GM12878 (cell line): ENCODE measurements around the gene SPATA9. TPM values are rescaled to one million over a fixed set of nuclear protein-coding genes. Genes with fewer than 3 reads are reported as not detected.

Source experiments
- ATAC-seq: fragments of 200-7000 bp; cut with Tn5 transposase; 3 replicates; pipeline ENCODE4 v1.9.1; 2020; ENCODE audit warnings: mild to moderate bottlenecking, moderate library complexity
- BruUV-seq: library from RNA; stranded (reverse); fragments of 400-500 nt; replicated peaks from 2 replicates; lab custom pipeline; 2021; lab: Mats Ljungman, UMichigan
- CTCF ChIA-PET: fragments of 300-600 bp; sonication (Branson Sonifier 250); formaldehyde crosslinking; extraction: SDS; loops from one replicate; lab custom pipeline; 2021; ENCODE audit warnings: inconsistent platforms; lab: Yijun Ruan, JAX
- POLR2A ChIA-PET: fragments of 350-600 bp; formaldehyde crosslinking; extraction: SDS; loops from one replicate; lab custom pipeline; 2021; ENCODE audit warnings: inconsistent platforms; lab: Charles Lee
- RAD21 ChIA-PET: fragments of 300-600 bp; sonication (Branson Sonifier 250); formaldehyde crosslinking; loops from one replicate; lab custom pipeline; 2023; ENCODE audit warnings: antibody characterized with exemption; ENCODE audit not compliant: unreplicated experiment; lab: Charles Lee
- SMC1A ChIA-PET: fragments of 300-600 bp; sonication (Branson Sonifier 250); formaldehyde crosslinking; loops from one replicate; lab custom pipeline; 2023; ENCODE audit not compliant: unreplicated experiment, uncharacterized antibody; lab: Charles Lee
- DNase-seq: peaks from one replicate; pipeline ENCODE4 v3.0.0-alpha.2; 2011; ENCODE audit warnings: low read depth, low spot score
- FAIRE-seq: peaks from 3 replicates; lab custom pipeline; 2011; peaks lifted over from hg19 to GRCh38; lab: Jason Lieb, UNC
- H2AFZ ChIP-seq: 2 replicates; pipeline ENCODE4 v1.6.0; 2011; ENCODE audit warnings: low read depth, low read length, control low read depth; ENCODE audit not compliant: control insufficient read depth
- H3K27ac ChIP-seq: 2 replicates; pipeline ENCODE4 v1.5.1; 2011; ENCODE audit warnings: control low read depth; ENCODE audit not compliant: control insufficient read depth, insufficient read depth
- H3K27me3 ChIP-seq, 2 experiments: replicated peaks in 1 of 2; 2 replicates each; pipeline versions ENCODE4 v1.6.0 to v1.6.1; 2011; ENCODE audit warnings: low read length in 1 of 2; ENCODE audit not compliant: control insufficient read depth in 2 of 2, insufficient read depth in 2 of 2
- H3K36me3 ChIP-seq, 2 experiments: 2 replicates each; pipeline ENCODE4 v1.5.1; 2011; ENCODE audit warnings: low read length in 1 of 2; ENCODE audit not compliant: control insufficient read depth in 2 of 2, insufficient read depth in 2 of 2
- H3K4me1 ChIP-seq: 2 replicates; pipeline ENCODE4 v1.6.1; 2011; ENCODE audit warnings: mild to moderate bottlenecking, low read length, moderate library complexity, mixed read lengths; ENCODE audit not compliant: control insufficient read depth, insufficient read depth
- H3K4me2 ChIP-seq: 2 replicates; pipeline ENCODE4 v1.6.0; 2011; ENCODE audit warnings: control low read depth; ENCODE audit not compliant: control insufficient read depth, insufficient read depth
- H3K4me3 ChIP-seq: fragments of 200-600 bp; sonication (generic); 2 replicates; pipeline ENCODE4 v1.5.1; 2016
- H3K79me2 ChIP-seq: 2 replicates; pipeline ENCODE4 v1.6.0; 2011; ENCODE audit warnings: low read length; ENCODE audit not compliant: control insufficient read depth, insufficient read depth
- H3K9ac ChIP-seq: 2 replicates; pipeline ENCODE4 v1.8.0; 2011; ENCODE audit warnings: low read length, control low read depth, mixed read lengths; ENCODE audit not compliant: control insufficient read depth, insufficient read depth
- H3K9me3 ChIP-seq: replicated peaks from 3 replicates; pipeline ENCODE4 v1.5.1; 2011; ENCODE audit warnings: mild to moderate bottlenecking, low read length; ENCODE audit not compliant: control insufficient read depth, insufficient read depth
- H4K20me1 ChIP-seq: 2 replicates; pipeline ENCODE4 v1.6.0; 2011; ENCODE audit not compliant: control insufficient read depth, insufficient read depth
- BHLHE40 ChIP-seq, 2 experiments: fragments of 450-650 bp in 1 of 2; IDR thresholded peaks; 2 replicates each; pipeline ENCODE4 v1.6.1; 2011 to 2017; ENCODE audit warnings: low read depth in 2 of 2, borderline replicate concordance in 1 of 2, improper control_type of control experiment in 1 of 2, low read length in 1 of 2, mild to moderate bottlenecking in 1 of 2
- IKZF1 ChIP-seq: fragments of 450-650 bp; conservative IDR thresholded peaks from 2 replicates; pipeline ENCODE4 v1.6.1; 2017; ENCODE audit warnings: antibody characterized with exemption, mild to moderate bottlenecking
- SP1 ChIP-seq: IDR thresholded peaks from one replicate; pipeline ENCODE4 v1.6.1; 2011; ENCODE audit warnings: low read depth, low read length
- SPI1 ChIP-seq: IDR thresholded peaks from 2 replicates; pipeline ENCODE4 v1.6.1; 2011; ENCODE audit warnings: low read depth, mild to moderate bottlenecking, low read length, moderate library complexity, borderline replicate concordance; ENCODE audit not compliant: insufficient read depth
- WGBS: methylation state at CpG from one replicate; pipeline ENCODE4 v1.1.6; 2016; ENCODE audit warnings: low lambda C conversion rate; ENCODE audit not compliant: insufficient replicate concordance, insufficient coverage; ENCODE audit errors: missing lambda C conversion rate; 5-methylcytosine and 5-hydroxymethylcytosine counted together
- in situ Hi-C: fragments of 300-500 bp; cut with MboI; formaldehyde crosslinking; loops from 9 replicates; pipeline ENCODE4 v1.14.3; 2018; ENCODE audit warnings: mixed read lengths
- intact Hi-C: fragments of 100-400 bp; cut with micrococcal nuclease; formaldehyde crosslinking; loops from one replicate; pipeline ENCODE4 v1.14.2; 2022; ENCODE audit not compliant: unreplicated experiment
- polyA plus RNA-seq, 11 experiments: library from polyadenylated mRNA; depleted of rRNA in 4 of 11; unstranded in 6 of 11; stranded (reverse) in 5 of 11; fragments of >200 nt; fragmentation: Nextera tagmentation in 4 of 11; fragmentation: Illumina TruSeq in 1 of 11; extraction: Ambion mirVana in 4 of 11; extraction: Trizol in 1 of 11; gene quantifications; 1 replicate in 1 of 11; 2 replicates in 10 of 11; pipeline versions ENCODE4 v1.2.1 to v1.2.3, GENCODE V29; 2011 to 2016; ENCODE audit warnings: inconsistent platforms in 2 of 11, missing spikeins in 2 of 11, low read depth in 1 of 11
- total RNA-seq, 4 experiments: library from RNA; depleted of rRNA in 3 of 4; stranded (reverse); fragments of >200 nt in 3 of 4; fragmentation: Illumina TruSeq in 1 of 4; extraction: Trizol in 1 of 4; gene quantifications; 2 replicates each; pipeline versions ENCODE4 v1.2.1 to v1.2.3, GENCODE V29; 2013 to 2021

The SPATA9 gene
- total and polyA plus RNA-seq, 10 of the 15 experiments (the other 5 are each of a cell fraction or from before 2014, with no cell fraction given): 0.11 to 0.49 (median 0.16) TPM; not detected in 1

DNA sequence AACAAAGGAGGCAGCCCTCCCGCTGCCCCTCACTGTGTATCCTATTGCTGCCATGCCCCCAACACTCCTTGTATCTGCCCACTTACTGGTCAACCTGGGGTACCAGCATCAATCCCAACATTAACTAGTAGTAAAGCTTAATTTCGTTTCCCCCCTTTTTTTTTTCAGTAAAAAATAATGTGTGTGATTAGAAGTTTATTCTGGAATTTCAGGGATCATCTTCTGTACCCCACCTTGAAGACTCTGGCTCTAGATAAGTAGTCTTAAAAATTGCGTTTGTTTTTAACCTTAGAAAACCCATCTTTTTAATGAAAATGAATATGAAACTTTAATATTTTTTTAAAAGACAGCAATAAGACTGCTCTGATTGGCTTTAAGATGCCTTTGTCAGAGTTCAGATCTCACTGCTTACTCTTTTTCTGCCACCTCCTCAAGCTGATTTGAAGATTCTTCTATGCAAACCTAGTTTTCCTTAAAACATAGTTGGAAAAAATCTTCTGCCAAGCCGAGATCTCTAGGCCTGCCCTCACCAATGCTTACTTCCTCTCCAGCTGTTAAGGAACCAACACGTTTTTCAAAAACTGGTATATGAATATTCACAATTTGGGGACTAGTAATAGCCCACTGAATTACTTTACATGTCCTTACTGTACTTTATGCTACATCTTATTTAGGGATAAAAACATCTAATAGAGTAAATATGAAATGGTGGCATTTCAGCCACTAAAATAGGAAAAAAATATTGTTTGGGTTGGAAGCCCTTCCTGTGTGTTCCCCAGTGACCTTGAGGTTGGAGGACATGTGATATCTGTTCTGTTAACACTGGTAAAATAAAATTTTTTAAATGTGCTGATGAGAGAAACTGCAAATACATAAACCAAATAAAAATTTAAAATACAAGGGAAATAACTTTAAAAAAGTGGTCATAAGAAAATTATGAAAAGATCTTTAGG is 44.3 kb upstream of the SPATA9 start:
- no peaks in the 10 kb centered on the region for H3K9me3 ChIP-seq
- H4K20me1 ChIP-seq: no peaks in the 10 kb centered on the region
- peak overlapping the region; percentile 35; the same call in 1 of the 2 replicates for H3K4me3 ChIP-seq
- peak in 1 of 2 experiments; percentile 28; a peak in 1 of 4 replicates for TF ChIP-seq BHLHE40 (IDR thresholded peaks at IDR 0.05; ENCODE audit: borderline replicate concordance in 1 of 2, low read depth in 2 of 2, low read length in 1 of 2)
- peak; percentile 41; the same call in 1 of the 2 replicates for TF ChIP-seq SPI1
- no peak for TF ChIP-seq IKZF1
- TF ChIP-seq SP1: no peak
- FAIRE-seq (no peak), ATAC-seq (no peak), DNase-seq (no peak)
- peak overlapping the region; percentile 43 for H3K4me2 ChIP-seq
- H3K36me3 ChIP-seq: no peaks in the 10 kb centered on the region
- no TSS peak for BruUV-seq
- ChIA-PET SMC1A (interaction anchor here (0.6 to 4.9 kb wide), 18 partner anchors 8 to 147 kb away, joined by 3 to 58 read pairs (median 5); partner anchors contain the start of genes GLRX and RFESD), POLR2A (interaction anchor here (0.9 to 4.6 kb wide), 4 partner anchors 8 to 91 kb away, joined by 3 to 28 read pairs (median 10); no protein-coding TSS in a partner anchor), RAD21 (interaction anchor here (0.7 to 5.1 kb wide), 15 partner anchors 8 to 143 kb away, joined by 3 to 32 read pairs (median 4); partner anchors contain the start of genes GLRX and RFESD), CTCF (interaction anchor here (0.6 to 4.3 kb wide), 11 partner anchors 8 to 117 kb away, joined by 3 to 23 read pairs (median 7); no protein-coding TSS in a partner anchor)
- H3K79me2 ChIP-seq: peaks cover 15% of the 10 kb centered on the region
- in situ Hi-C loops: no loop called here
- H3K27me3 ChIP-seq: no peaks in the 10 kb centered on the region
- H3K9ac ChIP-seq: peak overlapping the region; percentile 33; the same call in 1 of the 2 replicates
- peak overlapping the region; percentile 67 for H2AFZ ChIP-seq
- intact Hi-C loops: loop anchor here (1.0 to 10.0 kb wide), 3 partner anchors 9 to 642 kb away; no protein-coding TSS in a partner anchor
- peaks cover 21% of the 10 kb centered on the region for H3K4me1 ChIP-seq
- H3K27ac ChIP-seq: peak overlapping the region; percentile 70
- WGBS: 7% methylated on average over 5 of the region's 5 CpGs
